A549 (cell line): Measurements from ENCODE around the gene NTSR1. TPM values are rescaled to one million over a fixed set of nuclear protein-coding genes. Genes with fewer than 3 reads are reported as not detected.

Experiments
- ATAC-seq, 2 experiments: fragments of 200-7000 bp in 1 of 2; fragments of >200 bp in 1 of 2; cut with Nextera tagmentation in 1 of 2; cut with Tn5 transposase in 1 of 2; 3 replicates each; pipeline versions ENCODE4 v1.8.0 to v1.9.1; 2018 to 2020; ENCODE audit warnings: mild to moderate bottlenecking in 1 of 2, moderate library complexity in 1 of 2
- CTCF ChIA-PET: fragments of 300-600 bp; sonication (Branson Sonifier 250); formaldehyde crosslinking; extraction: SDS; loops from one replicate; lab custom pipeline; 2021; ENCODE audit warnings: antibody characterized with exemption, inconsistent platforms; lab: Yijun Ruan, JAX
- POLR2A ChIA-PET: fragments of 350-600 bp; formaldehyde crosslinking; extraction: SDS; loops from one replicate; lab custom pipeline; 2021; ENCODE audit warnings: antibody characterized with exemption, inconsistent platforms; lab: Yijun Ruan, JAX
- DNase-seq, 2 experiments: peaks; one replicate each; pipeline versions ENCODE4 v3.0.0 to v3.0.0-alpha.2; 2011 to 2016; ENCODE audit warnings: low read depth in 1 of 2, low spot score in 1 of 2
- FAIRE-seq: peaks from 2 replicates; lab custom pipeline; 2011; peaks lifted over from hg19 to GRCh38; lab: Jason Lieb, UNC
- H3K27ac ChIP-seq, 2 experiments: fragments of >200 bp; sonication (Bioruptor Twin); formaldehyde crosslinking; 3 replicates each; pipeline ENCODE4 v1.5.1; 2016 to 2017
- H3K4me1 ChIP-seq: fragments of >200 bp; sonication (Bioruptor Twin); formaldehyde crosslinking; 3 replicates; pipeline ENCODE4 v1.6.1; 2016
- H3K4me2 ChIP-seq: fragments of >200 bp; sonication (Bioruptor Twin); formaldehyde crosslinking; 3 replicates; pipeline ENCODE4 v1.6.1; 2016
- H3K4me3 ChIP-seq: fragments of >200 bp; sonication (Bioruptor Twin); formaldehyde crosslinking; 3 replicates; pipeline ENCODE4 v1.5.1; 2016
- H3K9me3 ChIP-seq: fragments of >200 bp; sonication (Bioruptor Twin); formaldehyde crosslinking; 3 replicates; pipeline ENCODE4 v1.6.1; 2016
- BHLHE40 ChIP-seq: IDR thresholded peaks from 2 replicates; pipeline ENCODE4 v1.6.1; 2012; ENCODE audit warnings: low read depth, low read length, inconsistent platforms
- CBX8 ChIP-seq: fragments of 200-600 bp; sonication (generic); IDR thresholded peaks from 2 replicates; pipeline ENCODE4 v1.6.1; 2016
- CHD2 ChIP-seq: fragments of 150-350 bp; IDR thresholded peaks from 2 replicates; pipeline ENCODE4 v1.6.1; 2014; ENCODE audit warnings: low read length; ENCODE audit not compliant: partially characterized antibody
- EHMT2 ChIP-seq: fragments of 200-600 bp; sonication (generic); IDR thresholded peaks from 2 replicates; pipeline ENCODE4 v1.6.1; 2016; ENCODE audit warnings: antibody characterized with exemption, low read depth, mild to moderate bottlenecking, moderate library complexity
- ELK1 ChIP-seq: fragments of 150-350 bp; IDR thresholded peaks from 2 replicates; pipeline ENCODE4 v1.6.1; 2014; ENCODE audit warnings: low read depth, mild to moderate bottlenecking, low read length
- ESRRA ChIP-seq: fragments of 150-350 bp; IDR thresholded peaks from 2 replicates; pipeline ENCODE4 v1.6.1; 2014; ENCODE audit warnings: mild to moderate bottlenecking, low read length, borderline replicate concordance
- FOXS1 ChIP-seq: fragments of 250-450 bp; sonication (Bioruptor Pico); IDR thresholded peaks from 2 replicates; pipeline ENCODE4 v1.5.0; 2020; ENCODE audit warnings: mild to moderate bottlenecking, moderate library complexity
- GATA3 ChIP-seq: IDR thresholded peaks from 2 replicates; pipeline ENCODE4 v1.6.1; 2012; ENCODE audit warnings: borderline replicate concordance
- HDAC2 ChIP-seq: fragments of 200-600 bp; sonication (generic); IDR thresholded peaks from 2 replicates; pipeline ENCODE4 v1.6.1; 2016
- HOXB13 ChIP-seq: fragments of 250-450 bp; sonication (Bioruptor Pico); IDR thresholded peaks from 2 replicates; pipeline ENCODE4 v1.5.0; 2020; ENCODE audit warnings: low read depth, mild to moderate bottlenecking, moderate library complexity
- KDM1A ChIP-seq: fragments of 200-600 bp; sonication (generic); IDR thresholded peaks from 2 replicates; pipeline ENCODE4 v1.6.1; 2016; ENCODE audit warnings: low read depth, mild to moderate bottlenecking
- MAFK ChIP-seq: fragments of 450-650 bp; IDR thresholded peaks from 2 replicates; pipeline ENCODE4 v1.6.1; 2014; ENCODE audit not compliant: partially characterized antibody
- MAX ChIP-seq: IDR thresholded peaks from 2 replicates; pipeline ENCODE4 v1.6.1; 2012
- MYC ChIP-seq: IDR thresholded peaks from 2 replicates; pipeline ENCODE4 v1.6.1; 2012; ENCODE audit warnings: mild to moderate bottlenecking, inconsistent platforms, low read length, improper control_type of control experiment, borderline replicate concordance
- NPAS2 ChIP-seq: fragments of 250-450 bp; sonication (Bioruptor Pico); IDR thresholded peaks from 2 replicates; pipeline ENCODE4 v1.8.0; 2022; ENCODE audit warnings: mild to moderate bottlenecking, moderate library complexity, borderline replicate concordance
- PBX3 ChIP-seq: IDR thresholded peaks from 2 replicates; pipeline ENCODE4 v1.6.1; 2012
- PHF8 ChIP-seq: fragments of 200-600 bp; sonication (generic); IDR thresholded peaks from 2 replicates; pipeline ENCODE4 v1.6.1; 2016; ENCODE audit warnings: low read depth, mild to moderate bottlenecking, antibody characterized with exemption, moderate library complexity, borderline replicate concordance
- POLR2A ChIP-seq: IDR thresholded peaks from 2 replicates; pipeline ENCODE4 v1.6.1; 2012; ENCODE audit warnings: mild to moderate bottlenecking, low read length
- POLR2AphosphoS2 ChIP-seq: conservative IDR thresholded peaks from 2 replicates; pipeline ENCODE4 v1.6.1; 2012; ENCODE audit warnings: low read length, improper control_type of control experiment, inconsistent platforms
- RCOR1 ChIP-seq: fragments of 150-350 bp; IDR thresholded peaks from 2 replicates; pipeline ENCODE4 v1.6.1; 2014; ENCODE audit warnings: antibody characterized with exemption, low read length, low read depth
- REST ChIP-seq: fragments of 200-600 bp; sonication (generic); IDR thresholded peaks from 2 replicates; pipeline ENCODE4 v1.6.1; 2016; ENCODE audit warnings: antibody characterized with exemption, mild to moderate bottlenecking, moderate library complexity
- TFCP2L1 ChIP-seq: fragments of 250-450 bp; sonication (Bioruptor Pico); IDR thresholded peaks from 2 replicates; pipeline ENCODE4 v1.5.0; 2021; ENCODE audit warnings: mild to moderate bottlenecking
- USF2 ChIP-seq: fragments of 450-650 bp; IDR thresholded peaks from 2 replicates; pipeline ENCODE4 v1.6.1; 2014; ENCODE audit warnings: antibody characterized with exemption
- ZC3H11A ChIP-seq: fragments of 450-650 bp; IDR thresholded peaks from 2 replicates; pipeline ENCODE4 v1.6.1; 2014; ENCODE audit warnings: antibody characterized with exemption, mild to moderate bottlenecking
- WGBS: methylation state at CpG from one replicate; pipeline ENCODE4 v1.1.6; 2017; ENCODE audit errors: missing lambda C conversion rate; 5-methylcytosine and 5-hydroxymethylcytosine counted together
- polyA plus RNA-seq, 4 experiments: library from polyadenylated mRNA; depleted of rRNA in 3 of 4; stranded (reverse); fragments of >200 nt; fragmentation: RNase III in 1 of 4; extraction: RNeasy Plus Mini Kit Qiagen cat#74134 plus additional on column Dnase treatment in 1 of 4; gene quantifications; 2 replicates in 3 of 4; 3 replicates in 1 of 4; pipeline ENCODE4 v1.2.3, GENCODE V29; 2011 to 2017

The NTSR1 gene
- polyA plus RNA-seq, 2 of the 4 experiments (the other 2 are of a cell fraction) = 0.03 TPM; not detected in 1

GRCh38 chr20:62686869-62687830, 21.5 kb upstream of the NTSR1 start:
- H3K4me2 ChIP-seq = no peak overlapping the region
- DNase-seq (no peak), ATAC-seq (no peak), FAIRE-seq (no peak)
- H3K4me1 ChIP-seq = no peaks in the 10 kb centered on the region
- CTCF ChIA-PET = interaction anchor here (0.8 to 5.0 kb wide), 8 partner anchors 16 to 104 kb away, joined by 3 to 36 read pairs (median 7); no protein-coding TSS in a partner anchor
- TF ChIP-seq POLR2AphosphoS2 = no peak
- no peak for TF ChIP-seq MAX
- no peak for TF ChIP-seq USF2
- TF ChIP-seq EHMT2 = no peak
- no peak for TF ChIP-seq GATA3
- TF ChIP-seq MYC = no peak
- TF ChIP-seq BHLHE40 = no peak
- no peak for TF ChIP-seq FOXS1
- no peak for TF ChIP-seq POLR2A
- no peak for TF ChIP-seq CHD2
- no peak for TF ChIP-seq CBX8
- TF ChIP-seq ELK1 = no peak
- no peak for TF ChIP-seq ZC3H11A
- TF ChIP-seq RCOR1 = no peak
- TF ChIP-seq TFCP2L1 = no peak
- TF ChIP-seq REST = no peak
- no peak for TF ChIP-seq PBX3
- no peak overlapping the region for H3K27ac ChIP-seq
- no peaks in the 10 kb centered on the region for H3K9me3 ChIP-seq
- no peak overlapping the region for H3K4me3 ChIP-seq
- POLR2A ChIA-PET = no interaction called here
- WGBS = 60% methylated on average over 26 of the region's 37 CpGs

- ChIA-PET CTCF (interaction anchor here (0.8 to 5.0 kb wide), 11 partner anchors 11 to 120 kb away, joined by 3 to 36 read pairs (median 4); partner anchors contain the start of gene NTSR1), POLR2A (no interaction called here)
- no peak overlapping the region for H3K27ac ChIP-seq
- H3K4me1 ChIP-seq = no peaks in the 10 kb centered on the region
- 90% methylated on average over 10 of the region's 11 CpGs for WGBS
- H3K4me2 ChIP-seq = no peak overlapping the region
- TF ChIP-seq NPAS2 (CRISPR knock-in tag) (no peak), TFCP2L1 (no peak), ESRRA (no peak), KDM1A (no peak), PHF8 (no peak), ZC3H11A (no peak), POLR2AphosphoS2 (no peak), MAFK (no peak), HDAC2 (no peak), POLR2A (no peak), HOXB13 (CRISPR knock-in tag) (no peak)
- H3K4me3 ChIP-seq = no peak overlapping the region
- ATAC-seq (no peak), DNase-seq (no peak), FAIRE-seq (no peak)
- no peaks in the 10 kb centered on the region for H3K9me3 ChIP-seq
These were observed 20.6 kb upstream of the NTSR1 start for GRCh38 chr20:62688083-62688482.
